DLD1 (cell line): ENCODE measurements around the gene MED12L.

Experiments used
- in situ Hi-C: cut with HindIII; loops from 2 replicates; pipeline ENCODE4 v1.10.0; 2017; ENCODE audit warnings: low sequenced_read_pairs

Gene MED12L

DNA sequence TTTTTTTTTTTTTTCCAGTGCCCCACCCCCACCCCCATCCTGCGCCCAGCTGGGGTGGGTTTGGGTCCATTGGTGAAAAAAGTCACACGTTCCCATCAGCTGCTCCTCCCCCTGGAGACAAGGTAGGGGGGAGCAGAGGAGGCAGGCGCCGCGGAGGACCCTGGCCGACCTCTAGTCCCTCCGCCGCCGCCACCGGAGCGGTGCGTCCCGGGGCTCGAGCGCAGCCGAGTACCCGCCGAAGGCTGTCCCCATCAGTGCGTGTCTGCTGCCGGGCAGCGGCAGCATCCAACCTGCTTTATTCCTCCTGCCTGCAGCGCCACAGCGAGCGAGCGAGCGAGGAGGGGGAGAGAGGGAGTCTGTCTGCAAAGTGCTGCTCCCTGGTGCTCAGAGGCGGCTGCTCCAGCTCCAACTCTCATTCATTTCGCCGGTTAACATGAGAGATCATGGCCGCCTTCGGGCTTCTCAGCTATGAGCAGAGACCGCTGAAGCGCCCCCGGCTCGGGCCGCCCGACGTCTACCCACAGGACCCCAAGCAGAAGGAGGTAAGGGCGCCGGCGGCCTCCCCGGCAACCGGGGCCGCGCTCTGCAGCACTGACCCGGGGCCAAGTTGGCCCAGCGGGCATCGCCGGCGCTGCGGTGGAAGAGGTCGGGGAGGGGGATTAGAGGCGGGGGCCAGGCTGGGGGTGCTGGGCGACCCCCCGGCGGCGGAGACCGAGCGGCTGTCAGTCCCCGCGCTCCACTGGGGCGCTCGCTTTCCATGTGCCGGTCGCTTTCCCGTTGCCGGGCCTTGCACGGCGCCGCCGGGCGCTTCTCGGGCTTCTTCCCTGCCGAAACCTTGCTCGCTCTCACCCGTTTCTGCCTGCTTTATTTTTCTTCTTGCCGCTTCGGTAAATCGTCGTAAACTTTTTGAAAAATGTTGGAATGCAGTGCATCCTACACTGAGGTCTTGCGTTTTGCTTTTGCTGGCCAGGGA, 1.3 kb downstream of the MED12L start:
- in situ Hi-C loops, result no loop called here

DNA sequence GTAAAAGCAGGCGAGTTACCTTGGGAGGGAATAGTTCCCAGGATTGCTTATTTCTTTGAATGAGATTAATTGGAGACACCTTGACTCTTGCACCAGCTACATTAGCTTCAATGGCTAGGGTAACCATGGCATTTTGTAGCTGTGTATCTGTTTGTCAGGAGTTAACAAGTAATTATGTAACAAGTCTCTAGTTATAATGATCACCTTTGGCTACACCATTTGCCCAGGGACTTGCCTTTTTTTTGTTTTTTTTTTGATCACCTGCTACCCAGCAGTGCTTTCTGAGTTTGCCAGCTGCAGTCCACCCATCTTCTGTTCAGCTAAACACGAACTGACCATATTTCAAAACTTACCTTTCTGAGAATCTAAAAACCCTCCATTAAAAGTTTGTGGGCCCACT, 2.2 kb downstream of the MED12L start:
- in situ Hi-C loops, result no loop called here

DNA sequence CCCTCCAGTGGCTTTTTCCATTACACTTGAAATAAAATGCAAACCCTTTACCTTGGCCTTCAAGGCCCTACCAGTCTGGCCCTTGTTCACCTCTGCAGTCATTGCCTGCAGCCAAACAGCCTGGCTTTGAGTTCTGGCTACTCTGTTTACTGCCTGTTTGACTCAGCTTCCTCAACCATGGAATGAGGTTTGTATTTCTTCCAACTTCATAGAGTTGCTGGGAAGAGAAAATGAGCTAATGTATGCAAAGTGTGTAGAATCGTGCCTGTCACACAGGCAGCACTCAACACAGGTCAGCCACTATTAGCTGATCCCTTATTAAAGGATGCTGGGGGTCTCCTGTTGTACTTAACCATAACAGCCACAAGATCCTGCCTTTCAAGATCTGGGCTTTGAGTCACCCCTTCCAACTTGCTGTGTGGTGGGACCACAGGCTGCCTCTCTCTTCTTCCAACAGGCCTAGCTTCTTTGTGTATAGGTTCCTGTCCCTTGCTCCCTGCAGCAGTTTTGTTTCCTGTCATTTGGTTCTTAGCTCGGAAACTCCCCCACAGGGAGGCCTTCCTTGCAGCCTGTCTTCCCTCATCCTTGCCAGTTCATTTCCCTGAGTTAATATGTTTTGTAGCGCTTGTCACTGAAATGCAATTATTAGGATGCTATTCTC, 6.4 kb downstream of the MED12L start:
- in situ Hi-C loops, result no loop called here

DNA sequence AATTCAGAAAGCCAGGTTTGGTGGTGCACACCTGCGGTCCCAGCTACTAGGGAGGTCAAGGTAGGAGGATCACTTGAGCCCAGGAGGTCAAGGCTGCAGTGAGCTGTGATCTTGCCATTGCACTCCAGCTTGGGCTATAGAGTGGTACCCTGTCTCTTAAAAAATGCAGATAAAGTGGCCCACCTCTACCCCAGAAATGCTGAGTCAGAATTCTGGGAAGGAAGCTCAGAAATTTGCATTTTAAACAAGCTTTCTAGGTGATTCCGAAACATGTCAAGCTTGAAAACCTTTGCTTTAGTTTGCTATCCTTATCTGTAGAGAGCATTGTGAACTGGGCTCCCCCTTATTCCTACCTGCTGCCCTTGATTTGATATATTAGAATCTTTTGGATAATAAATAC, 7.7 kb downstream of the MED12L start:
- in situ Hi-C loops, result no loop called here

DNA sequence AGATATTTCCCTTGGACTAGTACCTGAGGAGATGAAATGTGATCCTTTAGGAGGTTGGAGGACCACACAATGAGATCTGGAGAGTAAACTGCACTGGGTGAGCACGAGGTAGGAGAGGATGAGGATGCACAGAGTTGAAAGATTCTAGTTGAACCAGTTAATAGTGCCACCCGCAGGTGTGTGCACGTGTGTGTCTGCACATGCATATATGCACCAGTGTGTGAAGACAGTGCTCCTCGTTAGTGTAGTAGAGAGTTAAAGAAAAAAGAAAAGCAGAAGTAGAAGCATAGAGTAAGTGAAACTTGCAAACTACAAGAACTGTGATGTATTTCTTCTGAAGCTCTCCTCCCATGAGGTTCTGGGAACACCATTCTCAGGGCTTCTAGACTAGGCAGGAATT, 8.4 kb downstream of the MED12L start:
- in situ Hi-C loops, result no loop called here

DNA sequence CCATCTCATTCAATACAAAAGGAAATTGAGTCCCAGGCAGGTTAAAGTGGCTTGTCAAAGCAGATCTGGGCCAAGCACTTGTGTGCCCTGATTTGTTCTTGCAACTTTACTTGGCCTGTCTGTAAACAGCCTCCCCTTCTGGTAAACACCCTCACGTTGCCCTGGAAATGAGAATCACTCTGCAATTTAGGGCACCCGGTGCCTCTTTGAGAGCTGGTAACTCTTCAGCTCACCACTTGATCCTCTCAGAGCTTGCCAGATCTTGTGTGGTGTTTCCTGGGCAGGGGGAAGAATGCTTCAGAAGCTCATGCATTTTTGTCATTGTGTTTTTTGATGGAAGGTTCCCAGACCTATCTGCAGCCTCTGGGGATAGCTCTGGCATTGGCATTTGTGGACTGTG, 11.3 kb downstream of the MED12L start:
- in situ Hi-C loops, result no loop called here

DNA sequence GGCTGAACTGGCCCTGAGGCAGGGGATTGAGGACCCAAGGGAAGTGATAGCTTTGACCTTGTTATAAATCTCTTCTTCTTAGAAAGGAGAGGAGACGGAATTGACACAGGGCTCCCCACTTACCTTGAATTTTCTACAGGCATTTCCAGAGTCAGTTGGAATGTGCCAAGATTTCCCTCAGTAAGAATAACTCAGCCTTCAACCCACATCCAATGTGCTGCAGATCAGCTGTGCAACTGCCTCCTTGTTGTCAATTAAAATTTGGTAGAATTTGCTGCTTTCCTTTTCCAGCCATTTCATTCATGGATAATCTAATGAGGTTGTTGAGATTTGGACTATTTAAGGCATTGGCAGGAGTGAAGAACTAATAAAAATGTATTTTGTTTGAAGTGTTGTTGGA, 14.6 kb downstream of the MED12L start:
- in situ Hi-C loops, result no loop called here

DNA sequence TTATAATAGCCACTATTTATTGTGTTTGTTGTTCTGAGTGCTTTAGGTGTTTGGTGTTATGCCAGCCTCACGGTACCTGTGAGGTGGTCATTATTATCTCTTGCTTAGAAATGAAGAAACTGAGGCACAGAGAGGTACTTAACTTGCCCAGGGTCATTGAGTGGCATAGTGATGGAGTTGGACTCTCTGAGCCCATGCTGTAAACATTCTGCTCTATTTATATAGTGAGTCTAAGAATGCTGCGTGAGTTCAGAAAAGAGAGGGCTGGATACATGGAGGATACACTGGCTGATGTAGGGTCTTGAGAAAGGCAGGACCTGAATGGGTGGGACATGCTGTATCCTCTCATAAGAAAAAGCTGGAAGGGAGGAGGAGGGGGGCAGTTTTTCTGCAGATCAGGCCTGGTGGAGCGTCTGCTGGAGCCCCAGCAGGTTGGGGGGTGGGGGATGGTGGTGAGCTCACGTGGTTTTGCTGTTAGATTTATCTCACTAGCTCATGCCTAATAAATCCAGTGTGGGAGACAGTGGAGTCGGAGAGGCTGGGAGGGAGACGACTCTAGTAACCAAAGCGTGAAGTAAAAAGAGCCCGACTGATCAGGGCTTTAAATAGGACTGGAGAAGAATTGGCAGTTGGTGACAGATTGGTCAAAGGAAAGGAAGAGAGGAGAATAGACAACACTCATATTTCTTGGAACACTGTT, 16.0 kb downstream of the MED12L start:
- in situ Hi-C loops, result no loop called here

DNA sequence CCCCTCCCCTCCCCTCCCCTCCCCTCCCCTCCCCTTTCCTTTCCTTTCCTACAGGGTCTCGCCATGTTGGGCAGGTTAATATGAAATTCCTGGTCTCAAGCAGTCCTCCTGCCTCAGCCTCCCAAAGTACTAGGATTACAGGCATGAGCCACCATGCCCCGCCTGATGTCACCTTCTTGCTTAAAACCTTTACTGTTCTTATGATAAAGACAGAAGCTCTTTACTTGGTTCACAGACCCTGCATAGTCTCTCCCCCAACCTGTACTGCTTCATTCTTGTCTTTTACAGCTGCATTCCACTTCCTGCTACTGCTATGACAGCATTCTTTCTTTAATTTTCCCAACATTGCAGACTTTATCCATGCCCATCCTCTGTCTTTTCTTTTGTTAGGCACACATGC, 20.8 kb downstream of the MED12L start:
- in situ Hi-C loops, result no loop called here

DNA sequence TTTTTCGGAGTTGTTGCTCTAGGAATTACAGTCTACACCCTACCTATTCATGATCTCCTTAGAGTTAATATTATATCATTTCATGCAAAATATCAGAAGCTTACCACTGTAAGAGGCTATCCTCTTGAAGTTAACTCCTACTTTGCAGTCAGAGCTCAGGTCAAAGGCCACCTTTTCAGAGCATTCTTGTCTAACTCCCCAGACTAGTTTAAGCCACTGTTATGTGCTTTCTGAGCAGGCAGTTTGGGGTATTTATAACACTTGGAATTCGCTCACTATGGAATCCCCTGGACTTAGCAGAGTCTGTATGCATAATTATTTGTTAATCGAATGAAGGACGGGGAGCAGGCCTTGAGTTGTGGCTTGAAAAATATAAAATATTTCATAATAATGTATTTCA, 21.7 kb downstream of the MED12L start:
- in situ Hi-C loops, result no loop called here

DNA sequence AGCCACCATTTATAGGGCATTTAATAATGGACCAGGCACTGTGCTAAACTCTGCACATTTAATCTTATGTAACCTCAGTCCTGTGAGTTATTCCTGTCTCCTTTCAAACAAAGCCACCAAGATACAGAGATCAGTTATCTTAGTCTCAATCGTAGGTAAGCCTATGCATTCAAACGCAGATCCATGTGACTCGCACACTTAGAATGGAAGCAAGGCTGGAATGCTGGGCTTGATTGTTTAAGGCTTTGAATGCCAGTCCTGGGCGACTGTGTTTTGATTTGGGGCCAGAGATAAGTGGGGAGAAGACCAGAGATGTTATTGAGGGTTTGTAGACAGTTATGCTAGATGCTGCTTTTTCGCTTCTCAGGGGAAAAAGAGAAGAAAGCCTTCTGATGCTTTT, 22.2 kb downstream of the MED12L start:
- in situ Hi-C loops, result no loop called here

DNA sequence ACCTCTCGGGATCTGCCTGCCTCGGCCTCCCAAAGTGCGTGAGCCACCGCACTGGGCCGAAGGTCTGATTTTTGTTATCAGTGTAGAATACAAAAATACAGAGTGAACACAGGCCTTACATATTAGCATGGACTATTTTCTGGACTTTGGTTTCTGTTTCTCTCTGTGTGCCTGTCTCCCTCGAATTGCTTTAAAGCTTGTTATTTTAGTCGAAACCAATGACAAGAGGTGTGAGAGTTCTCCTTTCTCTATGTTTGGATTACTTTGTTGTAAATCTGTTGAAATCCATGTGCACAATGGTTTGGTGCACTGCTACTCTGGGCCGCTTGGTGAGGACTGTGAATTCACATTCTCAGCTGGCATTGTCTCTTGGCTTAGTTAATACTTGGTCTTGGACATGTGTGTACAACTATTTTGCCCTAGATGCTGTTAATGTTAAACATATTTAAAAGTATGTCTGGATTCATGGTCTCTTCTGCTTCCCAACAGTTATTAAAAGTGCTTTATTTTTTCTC, 23.9 kb downstream of the MED12L start:
- in situ Hi-C loops, result no loop called here

DNA sequence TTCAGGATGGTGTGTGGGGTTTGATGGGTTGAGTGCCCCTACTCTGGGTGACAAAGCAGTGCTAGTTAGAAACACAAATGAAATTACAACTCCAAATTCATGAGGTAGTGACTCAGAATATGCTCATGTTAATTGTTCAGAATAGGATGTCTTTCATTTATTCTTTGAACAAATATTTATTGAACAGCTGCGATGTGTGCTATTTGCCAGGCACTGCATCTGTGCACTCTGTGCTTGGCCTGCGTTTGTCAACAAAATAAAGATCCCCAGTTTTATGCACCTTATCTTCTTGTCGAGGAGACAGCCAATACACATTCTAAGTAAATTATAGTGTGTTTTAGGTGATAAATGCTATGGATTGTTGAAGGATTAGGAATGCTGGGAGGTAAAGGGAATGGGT, 27.3 kb downstream of the MED12L start:
- in situ Hi-C loops, result no loop called here

DNA sequence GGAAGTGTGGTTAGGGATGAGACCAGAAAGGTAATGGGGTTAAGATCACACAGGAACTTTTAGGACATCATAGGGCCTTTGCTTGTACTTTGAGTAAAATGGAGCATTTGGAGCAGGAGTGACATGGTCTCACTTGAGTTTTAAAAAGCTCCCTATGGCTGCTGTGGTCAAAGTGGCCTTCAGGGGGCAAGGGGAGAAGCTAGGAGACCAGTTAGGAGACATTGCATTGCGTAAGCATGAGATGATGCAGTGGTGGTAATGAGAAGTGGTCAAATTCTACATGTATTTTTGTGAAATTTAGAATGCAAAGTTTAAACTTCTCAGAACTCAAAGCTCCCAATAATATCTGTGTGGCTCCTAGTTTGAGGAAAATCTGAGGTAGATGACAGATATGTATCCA, 27.9 kb downstream of the MED12L start:
- in situ Hi-C loops, result no loop called here

DNA sequence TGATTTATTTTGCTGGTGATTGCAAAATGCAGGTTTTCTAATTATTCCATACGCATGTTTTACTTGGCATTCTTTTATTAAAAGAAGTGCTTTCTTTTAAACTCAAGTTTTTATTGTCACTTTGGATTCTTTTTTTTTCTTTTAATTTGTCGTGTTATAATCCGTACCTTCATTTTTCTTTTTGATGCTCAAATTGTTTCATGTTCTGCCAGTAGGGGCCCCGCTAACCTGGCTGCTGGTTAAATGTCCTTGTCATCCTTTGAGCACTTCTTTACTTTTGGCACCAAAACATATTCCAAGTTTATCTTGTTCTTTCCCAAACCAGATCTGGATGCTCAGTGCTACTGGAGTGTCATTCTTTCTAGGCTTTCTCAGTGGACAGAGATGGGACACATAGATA, 31.6 kb downstream of the MED12L start:
- in situ Hi-C loops, result no loop called here

DNA sequence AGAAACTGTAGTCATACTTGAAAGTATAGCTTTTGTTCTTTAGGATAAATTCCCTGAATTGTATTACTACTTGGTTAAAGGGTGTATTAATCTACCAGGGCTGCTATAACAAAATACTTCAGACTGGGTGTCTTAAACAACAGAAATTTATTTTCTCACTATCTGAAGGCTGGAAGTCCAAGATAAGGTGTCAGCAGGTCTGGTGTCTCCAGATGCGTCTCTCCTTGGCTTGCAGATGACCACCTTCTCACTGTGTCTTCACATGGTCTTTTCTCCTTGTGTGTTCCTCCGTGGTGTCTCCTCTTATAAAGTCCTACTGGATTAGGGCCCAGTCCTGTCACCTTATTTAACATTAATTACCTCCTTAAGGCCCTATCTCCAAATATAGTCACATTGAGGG, 33.7 kb downstream of the MED12L start:
- in situ Hi-C loops, result no loop called here

DNA sequence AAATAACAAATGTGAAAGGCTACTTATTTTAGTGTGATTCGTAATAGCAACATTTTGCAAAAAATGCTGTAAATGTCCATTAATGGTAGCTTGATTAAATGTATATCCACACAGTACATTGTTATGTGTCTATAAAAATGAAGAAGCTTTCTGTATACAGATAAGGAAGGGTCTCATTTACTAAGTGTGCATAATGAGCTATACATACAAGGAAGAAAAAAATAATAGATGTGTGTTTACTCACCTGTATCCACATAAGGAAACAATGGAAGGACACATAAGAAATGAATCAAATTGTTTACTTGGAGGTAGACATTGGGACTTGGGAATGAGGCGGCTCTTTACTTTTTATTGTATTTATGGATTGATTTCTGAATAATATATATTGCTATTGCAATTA, 34.9 kb downstream of the MED12L start:
- in situ Hi-C loops, result no loop called here

DNA sequence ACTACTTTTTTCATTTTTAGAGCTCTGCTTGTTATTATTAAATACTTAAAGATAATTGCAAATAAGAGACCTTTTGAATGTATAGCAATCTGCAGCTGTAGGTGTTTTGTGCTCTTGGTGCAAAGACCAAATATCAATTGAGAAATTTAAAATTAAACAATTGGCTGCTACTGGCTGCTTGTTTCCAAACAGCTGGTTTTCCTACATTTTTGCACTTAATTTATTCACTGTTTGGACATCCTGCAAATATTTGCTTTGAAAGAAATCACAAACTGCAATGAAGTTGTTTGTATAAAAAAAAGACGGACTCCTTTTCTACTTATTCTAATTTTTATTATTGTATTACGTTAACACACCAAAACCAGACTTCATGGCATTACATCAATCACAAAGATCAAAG, 35.6 kb downstream of the MED12L start:
- in situ Hi-C loops, result no loop called here

DNA sequence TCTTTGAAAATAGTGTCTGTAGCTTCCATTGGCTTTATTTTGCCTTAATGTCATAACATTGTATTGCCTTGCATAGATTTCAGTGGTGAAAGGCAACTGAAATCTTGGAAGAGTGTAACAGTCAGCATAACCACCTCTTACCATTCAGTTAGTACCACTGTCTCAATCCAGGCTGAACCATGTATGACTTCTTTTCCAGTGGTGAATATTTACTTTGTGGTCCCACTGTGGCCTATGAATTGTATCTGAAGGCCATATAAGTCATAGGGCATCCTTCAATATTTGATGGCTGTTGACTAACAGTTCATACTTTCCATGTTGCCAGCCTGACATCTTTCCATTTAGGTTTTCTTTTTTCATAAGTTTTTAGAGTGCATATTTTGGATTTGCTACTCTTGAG, 38.4 kb downstream of the MED12L start:
- in situ Hi-C loops, result no loop called here

DNA sequence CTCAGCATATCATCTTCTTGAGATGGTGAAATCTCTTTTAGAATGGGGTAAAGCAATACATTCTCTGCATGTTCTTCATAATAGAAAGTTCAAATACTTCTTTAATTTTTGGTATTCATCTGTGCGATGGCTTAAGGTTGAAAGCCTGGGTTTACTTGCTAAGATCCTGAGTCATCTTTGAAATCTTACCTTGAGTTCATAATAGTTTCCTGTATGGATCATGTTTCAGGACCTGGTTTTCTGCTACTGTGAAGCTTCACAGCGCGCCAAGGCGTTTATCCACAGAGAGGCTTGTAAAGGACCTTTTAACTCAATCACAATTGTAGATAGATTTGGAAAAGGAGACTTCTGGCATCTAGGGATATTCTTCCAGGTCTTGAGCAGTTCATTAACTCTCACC, 39.0 kb downstream of the MED12L start:
- in situ Hi-C loops, result no loop called here

DNA sequence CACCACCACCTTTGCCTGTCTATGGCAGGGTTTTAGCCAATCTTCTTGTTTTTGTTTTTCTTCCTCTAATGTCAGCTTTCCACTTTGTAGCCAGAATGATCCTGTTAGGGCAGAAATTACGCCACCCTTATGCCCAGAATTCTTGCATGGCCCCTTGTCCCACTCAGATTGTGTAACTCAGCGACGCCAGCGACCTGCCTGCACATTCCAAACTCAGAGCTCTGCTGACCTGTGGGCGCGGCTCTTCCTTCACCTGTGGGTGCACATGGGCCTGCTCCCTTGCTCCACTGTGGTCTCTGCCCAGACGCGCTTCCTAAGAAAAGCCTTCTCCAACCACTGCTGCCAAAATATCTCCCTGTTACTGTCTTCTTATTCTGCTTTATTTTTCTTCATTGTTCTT, 45.0 kb downstream of the MED12L start:
- in situ Hi-C loops, result no loop called here

DNA sequence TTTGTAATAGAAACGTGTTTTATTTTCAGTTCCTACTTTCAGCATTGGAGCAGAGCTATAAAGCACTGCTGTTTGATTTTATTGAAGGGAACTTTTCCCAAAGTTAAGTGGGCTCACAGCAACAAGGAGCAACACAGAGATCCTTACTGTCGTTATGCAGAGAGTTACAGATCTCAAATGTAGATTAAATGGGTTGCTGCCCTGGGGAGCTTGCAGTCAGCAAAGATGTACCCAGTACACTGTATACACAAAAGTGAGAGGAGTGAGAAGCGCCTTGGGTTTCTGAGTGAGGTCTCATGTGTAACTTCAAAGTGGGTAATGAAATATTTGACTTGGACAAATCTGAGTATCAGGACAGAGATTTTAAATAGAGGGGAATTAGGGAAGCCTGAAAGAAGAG, 47.7 kb downstream of the MED12L start:
- in situ Hi-C loops, result no loop called here
